GM23338 (cell line): ENCODE results near the gene H2BK1. TPM values are rescaled to one million over a fixed set of nuclear protein-coding genes. Genes with fewer than 3 reads are reported as not detected.

Source experiments
- ATAC-seq: fragments of 200-7000 bp; cut with Tn5 transposase; 3 replicates; pipeline ENCODE4 v1.9.1; 2020
- DNase-seq: peaks from one replicate; pipeline ENCODE4 v3.0.0-alpha.2; 2015; ENCODE audit warnings: low spot score
- H2AFZ ChIP-seq: fragments of 200-600 bp; sonication (generic); 2 replicates; pipeline ENCODE4 v1.8.0; 2016; ENCODE audit warnings: antibody characterized with exemption, mild to moderate bottlenecking, moderate library complexity
- H3F3A ChIP-seq: fragments of 200-600 bp; sonication (generic); replicated peaks from 2 replicates; pipeline ENCODE4 v1.8.0; 2017; ENCODE audit warnings: antibody characterized with exemption, mixed run types, low read depth
- H3K27ac ChIP-seq: fragments of 200-600 bp; sonication (generic); 2 replicates; pipeline ENCODE4 v1.6.1; 2016; ENCODE audit warnings: low read depth
- H3K27me3 ChIP-seq: fragments of 200-600 bp; sonication (generic); 2 replicates; pipeline ENCODE4 v1.8.0; 2016; ENCODE audit warnings: mild to moderate bottlenecking, mixed run types, moderate library complexity; ENCODE audit not compliant: insufficient read depth
- H3K36me3 ChIP-seq: fragments of 200-600 bp; sonication (generic); 2 replicates; pipeline ENCODE4 v1.8.0; 2016; ENCODE audit warnings: mild to moderate bottlenecking; ENCODE audit not compliant: insufficient read depth
- H3K4me1 ChIP-seq: fragments of 200-600 bp; sonication (generic); 2 replicates; pipeline ENCODE4 v1.8.0; 2016; ENCODE audit warnings: mild to moderate bottlenecking, moderate library complexity; ENCODE audit not compliant: insufficient read depth
- H3K4me2 ChIP-seq: fragments of 200-600 bp; sonication (generic); 2 replicates; pipeline ENCODE4 v1.7.1; 2017; ENCODE audit warnings: mixed run types
- H3K4me3 ChIP-seq: fragments of 200-600 bp; sonication (generic); 2 replicates; pipeline ENCODE4 v1.6.1; 2016; ENCODE audit warnings: mixed run types
- H3K79me2 ChIP-seq: fragments of 200-600 bp; sonication (generic); replicated peaks from 2 replicates; pipeline ENCODE4 v1.8.0; 2017; ENCODE audit warnings: mild to moderate bottlenecking; ENCODE audit not compliant: insufficient read depth
- H3K9me2 ChIP-seq: fragments of 200-600 bp; sonication (generic); 2 replicates; pipeline ENCODE4 v1.8.0; 2017; ENCODE audit not compliant: insufficient read depth
- H4K20me1 ChIP-seq: fragments of 200-600 bp; sonication (generic); replicated peaks from 2 replicates; pipeline ENCODE4 v1.8.0; 2017; ENCODE audit warnings: mild to moderate bottlenecking; ENCODE audit not compliant: insufficient read depth
- H3K27ac Mint-ChIP-seq: 2 replicates; pipeline ENCODE4 v1.8.0; 2020; ENCODE audit warnings: inconsistent platforms, mild to moderate bottlenecking, moderate library complexity, mixed read lengths
- H3K27me3 Mint-ChIP-seq: 3 replicates; pipeline ENCODE4 v1.8.0; 2022; ENCODE audit warnings: low read depth, mild to moderate bottlenecking, moderate library complexity, mixed read lengths, inconsistent platforms; ENCODE audit not compliant: insufficient read depth, poor library complexity
- H3K36me3 Mint-ChIP-seq: 3 replicates; pipeline ENCODE4 v1.8.0; 2021; ENCODE audit warnings: low read depth, mild to moderate bottlenecking, inconsistent platforms, moderate library complexity, mixed read lengths
- H3K4me1 Mint-ChIP-seq: 3 replicates; pipeline ENCODE4 v1.8.0; 2020; ENCODE audit warnings: mild to moderate bottlenecking, inconsistent platforms, mixed read lengths
- H3K4me3 Mint-ChIP-seq: 3 replicates; pipeline ENCODE4 v1.8.0; 2021; ENCODE audit warnings: moderate library complexity, mild to moderate bottlenecking, inconsistent platforms, mixed read lengths
- H3K9me3 Mint-ChIP-seq: 3 replicates; pipeline ENCODE4 v1.8.0; 2020; ENCODE audit warnings: moderate library complexity, mild to moderate bottlenecking, inconsistent platforms, mixed read lengths
- CTCF ChIP-seq, 2 experiments: fragments of 200-600 bp in 1 of 2; sonication (generic) in 1 of 2; conservative IDR thresholded peaks; 2 replicates each; pipeline versions ENCODE4 v1.5.1 to v1.6.1; 2016 to 2017; ENCODE audit warnings: antibody characterized with exemption in 2 of 2, low read depth in 2 of 2, mild to moderate bottlenecking in 2 of 2, moderate library complexity in 1 of 2
- EZH2 ChIP-seq: fragments of 200-600 bp; sonication (generic); IDR thresholded peaks from one replicate; pipeline ENCODE4 v1.8.0; 2017; ENCODE audit warnings: antibody characterized with exemption, mild to moderate bottlenecking, low read depth; ENCODE audit not compliant: unreplicated experiment
- EZH2phosphoT487 ChIP-seq: fragments of 200-600 bp; sonication (generic); IDR thresholded peaks from one replicate; pipeline ENCODE4 v1.8.1; 2018; ENCODE audit warnings: antibody characterized with exemption; ENCODE audit not compliant: unreplicated experiment
- JUNB ChIP-seq: IDR thresholded peaks from one replicate; pipeline ENCODE4 v1.6.1; 2016; ENCODE audit warnings: antibody characterized with exemption; ENCODE audit not compliant: unreplicated experiment
- NANOG ChIP-seq: IDR thresholded peaks from 2 replicates; pipeline ENCODE4 v1.6.1; 2016; ENCODE audit warnings: antibody characterized with exemption, borderline replicate concordance
- POLR2AphosphoS5 ChIP-seq: IDR thresholded peaks from 2 replicates; pipeline ENCODE4 v1.6.1; 2016; ENCODE audit warnings: antibody characterized with exemption, low read depth
- REST ChIP-seq: IDR thresholded peaks from one replicate; pipeline ENCODE4 v1.6.1; 2018; ENCODE audit warnings: antibody characterized with exemption; ENCODE audit not compliant: unreplicated experiment
- ZNF114 ChIP-seq: fragments of 250-450 bp; sonication (Bioruptor Pico); IDR thresholded peaks from 2 replicates; pipeline ENCODE4 v1.5.0; 2020; ENCODE audit warnings: mild to moderate bottlenecking, moderate library complexity
- ZNF331 ChIP-seq: fragments of 250-450 bp; sonication (Bioruptor Pico); IDR thresholded peaks from 2 replicates; pipeline ENCODE4 v1.5.0; 2020; ENCODE audit warnings: low read depth, mild to moderate bottlenecking, moderate library complexity
- ZNF462 ChIP-seq: fragments of 250-450 bp; sonication (Bioruptor Pico); IDR thresholded peaks from 2 replicates; pipeline ENCODE4 v1.5.0; 2020; ENCODE audit warnings: mild to moderate bottlenecking, moderate library complexity
- polyA plus RNA-seq: library from polyadenylated mRNA; unstranded; fragments of >200 nt; fragmentation: Nextera tagmentation; extraction: Ambion mirVana; gene quantifications from 2 replicates; pipeline ENCODE4 v1.2.1, GENCODE V29; 2016
- total RNA-seq: library from RNA; depleted of rRNA; stranded (reverse); fragments of >200 nt; shearing (Covaris generic); gene quantifications from 2 replicates; pipeline ENCODE4 v1.2.3, GENCODE V29; 2014

H2BK1 gene
- total and polyA plus RNA-seq, 2 experiments from 2014 or later: not detected

- TF ChIP-seq REST: no peak
Measured at GRCh38 chr7:151189038-151189437, 21.2 kb downstream of the H2BK1 start (continued).

- Histone ChIP-seq H3K4me3 (no peak overlapping the region), H3F3A (no peaks in the 10 kb centered on the region), H3K36me3 (no peaks in the 10 kb centered on the region), H3K27me3 (no peaks in the 10 kb centered on the region), H3K9me2 (no peaks in the 10 kb centered on the region), H4K20me1 (no peaks in the 10 kb centered on the region), H3K27ac (no peak overlapping the region), H3K4me2 (no peak overlapping the region), H3K4me1 (no peaks in the 10 kb centered on the region), H2AFZ (no peak overlapping the region), H3K79me2 (no peaks in the 10 kb centered on the region)
- ATAC-seq (no peak), DNase-seq (no peak)
- no peaks in the 10 kb centered on the region for H3K4me1 Mint-ChIP-seq
- no peaks in the 10 kb centered on the region for H3K9me3 Mint-ChIP-seq
- peaks cover 3% of the 10 kb centered on the region for H3K27me3 Mint-ChIP-seq
- no peak overlapping the region for H3K4me3 Mint-ChIP-seq
- no peak overlapping the region for H3K27ac Mint-ChIP-seq
- H3K36me3 Mint-ChIP-seq: no peaks in the 10 kb centered on the region
- TF ChIP-seq JUNB (no peak), ZNF331 (CRISPR knock-in tag) (no peak), POLR2AphosphoS5 (no peak), ZNF114 (CRISPR knock-in tag) (no peak), EZH2 (no peak), REST (no peak), CTCF (conservative IDR thresholded peaks at IDR 0.05; ENCODE audit: low read depth in 2 of 2) (no peak), NANOG (no peak), ZNF462 (no peak), EZH2phosphoT487 (no peak)
Measured at GRCh38 chr7:151188252-151188542, 22.1 kb downstream of the H2BK1 start.
